DND-41 (cell line): ENCODE data around the gene OR5H6.
"Not testable (repeated sequence)": the region's sequence is repeated elsewhere in the genome, so short reads cannot be mapped to it uniquely, and the experiment has no call there.

ENCODE experiments used
- EZH2 ChIP-seq: IDR thresholded peaks from 3 replicates; pipeline ENCODE4 v1.6.1; 2012; ENCODE audit warnings: borderline replicate concordance, low read depth, mild to moderate bottlenecking, moderate library complexity, low read length, inconsistent platforms; ENCODE audit not compliant: severe bottlenecking
- TF ChIP-seq, protein P1 (sequence below): IDR thresholded peaks from 2 replicates; pipeline ENCODE4 v1.5.1; 2012; ENCODE audit warnings: borderline replicate concordance, low read length, moderate library complexity, mild to moderate bottlenecking; ENCODE audit not compliant: poor library complexity, severe bottlenecking; ENCODE audit errors: extremely low read depth

DNA sequence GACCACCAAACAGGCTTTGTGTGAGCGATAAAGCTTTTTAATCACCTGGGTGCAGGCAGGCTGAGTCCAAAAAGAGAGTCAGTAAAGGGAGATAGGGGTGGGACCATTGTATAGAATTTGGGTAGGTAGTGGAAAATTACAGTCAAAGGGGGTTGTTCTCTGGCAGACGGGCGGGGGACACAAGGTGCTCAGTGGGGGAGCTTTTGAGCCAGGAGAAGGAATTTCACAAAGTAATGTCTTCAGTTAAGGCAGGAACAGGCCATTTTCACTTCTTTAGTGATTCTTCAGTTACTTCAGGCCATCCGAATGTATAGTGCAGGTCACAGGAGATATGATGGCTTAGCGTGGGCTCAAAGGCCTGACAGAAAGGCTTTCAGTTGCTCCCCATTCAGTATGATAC lies 8.0 kb upstream of the OR5H6 start:
- TF ChIP-seq, protein P1, sequence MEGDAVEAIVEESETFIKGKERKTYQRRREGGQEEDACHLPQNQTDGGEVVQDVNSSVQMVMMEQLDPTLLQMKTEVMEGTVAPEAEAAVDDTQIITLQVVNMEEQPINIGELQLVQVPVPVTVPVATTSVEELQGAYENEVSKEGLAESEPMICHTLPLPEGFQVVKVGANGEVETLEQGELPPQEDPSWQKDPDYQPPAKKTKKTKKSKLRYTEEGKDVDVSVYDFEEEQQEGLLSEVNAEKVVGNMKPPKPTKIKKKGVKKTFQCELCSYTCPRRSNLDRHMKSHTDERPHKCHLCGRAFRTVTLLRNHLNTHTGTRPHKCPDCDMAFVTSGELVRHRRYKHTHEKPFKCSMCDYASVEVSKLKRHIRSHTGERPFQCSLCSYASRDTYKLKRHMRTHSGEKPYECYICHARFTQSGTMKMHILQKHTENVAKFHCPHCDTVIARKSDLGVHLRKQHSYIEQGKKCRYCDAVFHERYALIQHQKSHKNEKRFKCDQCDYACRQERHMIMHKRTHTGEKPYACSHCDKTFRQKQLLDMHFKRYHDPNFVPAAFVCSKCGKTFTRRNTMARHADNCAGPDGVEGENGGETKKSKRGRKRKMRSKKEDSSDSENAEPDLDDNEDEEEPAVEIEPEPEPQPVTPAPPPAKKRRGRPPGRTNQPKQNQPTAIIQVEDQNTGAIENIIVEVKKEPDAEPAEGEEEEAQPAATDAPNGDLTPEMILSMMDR = not testable (repeated sequence)
- TF ChIP-seq EZH2 = not testable (repeated sequence)
